COLO829 (cell line): ENCODE measurements around the gene AKR1C2.
A peak's percentile ranks its signal among the peaks of the same experiment; 100 is the strongest.
"Not testable (repeated sequence)": the region's sequence is repeated elsewhere in the genome, so short reads cannot be mapped to it uniquely, and the experiment has no call there.

Source experiments
- DNase-seq: peaks from one replicate; pipeline ENCODE4 v3.0.0; 2012; ENCODE audit warnings: low spot score

AKR1C2 gene

DNA sequence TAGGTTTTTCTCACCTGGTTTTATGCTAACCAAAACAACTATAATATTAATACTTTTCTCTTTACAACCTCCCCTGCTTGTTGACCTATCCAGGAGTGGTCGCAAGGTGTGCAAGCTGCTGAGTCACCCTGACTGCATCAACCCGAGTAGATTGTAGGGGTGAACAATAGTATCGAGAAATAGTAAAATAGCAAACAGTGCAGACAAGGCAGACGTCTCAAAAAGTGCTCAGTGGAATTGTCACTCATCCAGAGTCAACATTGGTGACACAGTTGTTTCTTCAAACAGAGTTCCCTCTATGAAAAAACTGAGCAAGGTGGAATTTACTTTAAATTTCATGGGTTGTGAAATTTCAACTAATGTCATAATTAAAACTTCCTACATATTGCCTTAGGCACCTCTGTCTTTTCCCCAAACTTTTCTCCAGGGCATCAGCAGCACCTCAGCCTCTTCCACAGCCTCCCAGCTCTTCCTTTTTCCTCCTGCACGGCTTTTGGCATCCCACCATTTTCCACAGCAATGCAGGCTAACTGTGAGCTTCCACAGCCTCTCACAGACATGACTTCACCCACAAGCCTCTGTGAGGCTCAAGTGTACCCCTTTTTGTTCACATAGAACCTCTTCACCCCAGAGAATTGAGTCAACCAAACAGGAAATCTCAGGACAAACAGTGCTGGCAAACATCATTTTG lies 46.6 kb downstream of the AKR1C2 start:
- DNase-seq = not testable (repeated sequence)

DNA sequence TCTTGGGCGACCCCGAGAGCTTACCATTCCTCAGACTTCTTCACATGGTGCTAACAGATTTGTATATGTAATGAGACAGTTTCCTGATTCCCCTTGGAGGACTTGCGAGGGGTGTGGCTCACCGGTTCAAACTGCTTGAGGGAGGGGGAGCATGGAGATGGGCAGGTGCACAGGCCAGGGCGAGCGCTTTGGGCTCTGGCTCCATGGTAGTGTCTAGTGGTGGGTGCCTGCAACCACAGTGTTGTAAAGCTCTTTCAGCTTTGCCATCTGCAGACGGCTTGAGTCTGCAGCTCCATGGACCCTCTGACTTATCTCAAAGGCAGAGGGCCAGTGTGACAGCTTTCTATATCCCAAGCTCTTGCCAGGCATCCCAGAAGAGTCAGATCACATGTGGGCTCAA lies 47.6 kb downstream of the AKR1C2 start:
- DNase-seq = not testable (repeated sequence)

DNA sequence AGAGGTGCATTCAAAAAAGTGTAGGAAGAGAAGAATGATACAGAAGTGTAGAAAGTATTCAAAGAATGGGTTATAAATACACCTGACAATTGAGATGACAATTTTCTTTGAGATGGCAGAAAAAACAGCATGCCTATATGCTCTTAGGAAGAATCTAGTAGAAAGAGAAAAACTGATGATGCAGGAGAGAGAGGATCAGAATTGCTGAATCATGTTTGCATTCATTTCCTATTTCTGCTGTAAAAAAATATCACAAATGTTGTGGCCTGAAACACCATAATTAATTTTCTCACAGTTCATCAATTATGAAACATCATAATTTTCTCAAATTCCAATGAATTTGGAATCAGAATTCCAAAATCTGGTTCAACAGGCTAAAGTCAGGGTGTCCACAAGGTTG lies 50.3 kb downstream of the AKR1C2 start:
- no peak for DNase-seq

DNA sequence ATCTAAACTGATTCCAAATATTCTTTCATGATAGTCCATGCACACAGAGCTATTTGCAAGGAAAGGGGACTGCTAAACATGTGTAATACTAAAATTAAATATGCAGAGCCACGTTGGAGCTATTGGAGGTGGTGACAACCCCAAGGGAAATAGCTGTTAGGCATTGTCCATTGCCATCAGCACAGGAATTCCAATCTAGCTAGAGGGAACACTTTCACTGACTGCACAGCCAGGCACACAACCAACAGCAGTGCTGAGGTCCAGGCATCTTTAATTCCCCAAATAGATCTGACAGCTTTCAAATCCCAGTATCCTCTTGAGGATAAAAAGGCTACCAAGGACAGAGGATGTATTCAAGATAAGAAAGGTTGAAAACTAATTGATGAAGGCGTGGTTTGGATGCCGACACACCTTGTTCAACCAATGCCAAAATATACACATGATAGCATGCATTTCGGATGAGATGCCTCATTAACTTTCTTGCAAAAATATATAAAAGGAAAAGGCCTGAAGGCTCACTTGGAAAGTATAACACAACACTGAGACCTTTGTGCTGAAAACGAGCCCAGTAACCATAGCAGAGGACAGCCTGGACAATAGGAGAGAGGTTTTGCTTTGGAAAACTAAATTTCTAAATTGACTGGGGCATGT lies 52.0 kb downstream of the AKR1C2 start:
- not testable (repeated sequence) for DNase-seq

DNA sequence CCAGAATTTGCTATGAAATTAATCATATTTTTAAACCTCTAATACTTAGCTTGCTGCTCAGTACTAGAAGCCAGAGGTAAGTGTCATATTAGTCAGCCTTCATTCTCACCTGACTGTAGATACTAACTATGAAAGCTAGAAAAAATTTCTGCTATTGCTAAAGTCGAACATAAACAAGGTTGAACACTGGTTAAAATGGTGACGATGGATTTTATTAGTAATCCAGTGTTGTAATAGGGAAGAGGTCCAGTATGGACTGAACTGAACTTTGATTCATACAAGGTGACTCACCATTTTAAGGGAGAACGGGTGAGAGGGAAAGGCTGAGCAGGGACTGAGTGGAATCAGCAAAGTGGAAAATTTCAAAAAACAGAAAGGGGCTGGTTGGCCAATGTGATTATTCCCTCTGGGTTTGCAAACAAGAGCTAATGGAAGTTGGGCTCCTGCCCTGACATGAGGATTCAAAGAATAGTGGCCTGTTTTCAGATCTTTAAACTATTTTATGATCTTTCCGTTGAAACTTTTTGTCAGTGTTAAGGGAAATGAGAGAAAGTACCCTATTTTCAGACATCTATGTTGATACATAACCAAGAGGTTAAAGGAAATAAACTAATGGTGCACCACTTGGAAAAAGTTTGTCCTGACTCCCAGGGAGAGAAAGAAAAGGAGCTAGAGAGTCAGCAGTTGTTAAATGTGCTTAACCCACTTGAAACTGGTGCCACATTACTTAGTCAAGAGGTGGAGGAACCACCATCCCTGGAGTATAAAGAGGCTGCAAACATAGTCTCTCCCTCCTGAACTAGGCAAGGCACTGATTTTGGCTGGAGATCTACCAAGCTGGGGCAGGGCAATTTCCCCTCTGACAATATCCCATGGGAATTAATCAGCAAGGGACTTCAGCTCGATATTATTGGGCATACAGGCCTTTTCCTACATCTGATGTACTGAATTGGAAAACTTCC lies 55.7 kb downstream of the AKR1C2 start:
- DNase-seq = peak; percentile 14

DNA sequence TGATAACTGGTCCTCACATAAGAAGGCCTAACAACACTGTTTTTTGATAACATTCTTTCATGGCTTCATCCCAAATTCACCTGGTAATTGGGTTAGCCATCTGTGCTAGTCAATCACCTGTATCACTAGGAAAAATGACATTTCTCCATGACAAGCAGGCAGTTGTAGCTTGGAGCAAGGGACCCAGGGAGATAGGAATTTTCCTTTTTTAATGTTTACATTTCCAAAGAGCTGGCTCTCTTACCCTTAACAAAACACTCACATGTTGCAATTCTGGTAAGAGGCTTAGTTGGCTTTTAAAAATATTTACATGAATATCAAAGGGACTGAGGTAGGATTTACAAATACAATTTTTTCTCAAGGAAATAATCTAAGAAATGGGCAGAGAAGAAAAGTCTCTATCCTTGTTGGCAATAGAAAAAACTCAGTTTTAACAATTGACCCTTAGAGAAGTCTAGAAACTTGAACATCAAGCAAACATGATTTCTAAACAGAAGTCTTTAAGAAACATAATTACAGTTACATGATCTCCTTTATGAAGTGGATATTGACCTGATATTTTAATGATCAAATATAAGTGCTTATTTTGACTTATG lies 56.5 kb downstream of the AKR1C2 start:
- no peak for DNase-seq

DNA sequence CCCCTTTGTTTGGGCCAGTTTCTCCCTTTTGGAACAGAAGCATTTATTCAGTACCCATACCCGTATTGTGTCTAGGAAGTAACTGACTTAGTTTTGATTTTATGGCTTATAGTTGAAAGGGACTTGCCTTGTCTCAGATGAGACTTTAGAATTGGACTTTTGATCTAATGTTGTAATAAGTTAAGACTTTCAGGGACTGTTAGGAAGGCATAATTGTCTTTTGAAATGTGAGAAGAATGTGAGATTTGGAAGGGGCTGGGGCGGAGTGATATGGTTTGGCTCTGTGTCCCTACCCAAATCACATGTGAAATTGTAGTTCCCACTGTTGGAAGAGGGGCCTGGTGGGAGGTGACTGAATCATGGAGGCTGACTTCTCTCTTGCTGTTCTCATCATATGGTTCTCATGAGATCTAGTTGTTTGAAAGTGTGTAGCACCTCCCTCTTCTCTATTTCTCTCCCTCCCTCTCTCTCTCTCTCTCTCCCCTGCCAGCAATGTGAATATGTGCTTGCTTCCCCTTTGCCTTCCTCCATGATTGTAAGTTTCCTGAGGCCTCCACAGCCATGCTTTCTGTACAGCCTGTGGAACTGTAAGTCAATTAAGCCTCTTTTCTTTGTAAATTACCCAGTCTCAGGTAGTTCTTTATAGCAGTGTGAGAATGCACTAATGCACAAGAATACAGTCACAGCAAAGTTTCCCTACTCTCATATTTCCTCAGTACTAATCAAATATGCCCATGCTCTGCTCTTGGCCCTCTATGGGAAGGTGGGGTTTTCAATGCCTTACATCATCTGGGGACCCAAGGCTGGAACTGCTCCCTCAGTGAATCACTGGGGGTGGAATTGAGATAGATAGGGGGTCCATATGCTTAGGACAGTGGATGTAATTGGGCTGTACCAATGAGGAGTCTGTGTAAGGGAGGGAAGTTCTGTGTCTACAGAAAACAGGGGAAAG lies 57.6 kb downstream of the AKR1C2 start:
- no peak for DNase-seq

DNA sequence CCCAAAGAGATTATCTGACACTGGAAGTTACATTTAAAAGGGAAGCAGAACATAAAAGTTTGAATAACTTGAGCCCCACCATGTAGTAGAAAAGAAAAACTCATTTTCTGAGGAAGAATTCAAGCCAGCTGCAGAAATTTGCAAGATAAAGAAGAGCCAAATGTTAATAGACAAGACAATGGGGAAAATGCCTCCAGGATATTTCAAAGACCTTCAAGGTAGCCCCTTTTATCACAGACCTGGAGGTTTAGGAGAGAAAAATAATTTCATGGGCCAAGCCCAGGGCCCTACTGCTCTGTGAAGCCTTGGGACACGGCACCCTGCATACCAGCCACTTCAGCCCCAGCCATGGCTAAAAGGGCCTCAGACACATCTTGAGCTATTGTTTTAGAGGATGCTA lies 58.8 kb downstream of the AKR1C2 start:
- no peak for DNase-seq

DNA sequence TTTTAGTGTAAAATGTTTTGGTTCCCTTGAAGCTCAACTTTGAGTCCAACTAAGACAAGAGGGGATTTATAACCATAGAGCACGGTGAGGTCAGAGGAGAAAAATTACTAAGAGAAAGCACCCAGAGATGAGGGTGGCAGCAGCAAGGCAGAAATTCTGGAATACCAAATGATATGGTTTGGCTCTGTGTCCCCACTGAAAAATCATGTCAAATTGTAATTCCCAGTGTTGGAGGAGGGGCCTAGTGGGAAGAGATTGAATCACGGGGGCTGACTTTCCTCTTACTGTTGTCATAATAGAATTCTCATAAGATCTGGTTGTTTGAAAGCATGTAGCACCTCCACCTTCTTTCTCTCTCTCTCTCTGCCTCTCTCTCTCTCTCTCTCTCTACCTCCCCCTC lies 59.8 kb downstream of the AKR1C2 start:
- no peak for DNase-seq

DNA sequence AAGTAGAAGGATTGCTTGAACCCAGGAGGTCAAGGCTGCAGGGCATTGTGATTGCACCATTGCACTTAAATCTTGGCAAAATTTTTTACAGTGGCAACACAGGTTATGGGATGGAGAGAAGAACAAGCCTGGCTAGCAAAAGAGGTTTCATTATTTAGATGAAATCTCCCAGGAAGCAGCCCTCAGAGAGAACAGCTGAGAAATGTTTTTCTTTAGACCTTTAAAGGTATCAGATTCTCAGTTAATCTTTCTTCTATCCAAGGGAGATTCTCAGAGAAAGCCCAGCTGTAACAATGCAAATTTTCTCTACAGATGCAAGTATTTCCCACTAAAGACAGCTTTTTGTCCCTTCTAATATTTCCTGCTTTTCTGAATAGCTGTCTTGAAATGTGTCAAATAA lies 60.2 kb downstream of the AKR1C2 start:
- DNase-seq = not testable (repeated sequence)

DNA sequence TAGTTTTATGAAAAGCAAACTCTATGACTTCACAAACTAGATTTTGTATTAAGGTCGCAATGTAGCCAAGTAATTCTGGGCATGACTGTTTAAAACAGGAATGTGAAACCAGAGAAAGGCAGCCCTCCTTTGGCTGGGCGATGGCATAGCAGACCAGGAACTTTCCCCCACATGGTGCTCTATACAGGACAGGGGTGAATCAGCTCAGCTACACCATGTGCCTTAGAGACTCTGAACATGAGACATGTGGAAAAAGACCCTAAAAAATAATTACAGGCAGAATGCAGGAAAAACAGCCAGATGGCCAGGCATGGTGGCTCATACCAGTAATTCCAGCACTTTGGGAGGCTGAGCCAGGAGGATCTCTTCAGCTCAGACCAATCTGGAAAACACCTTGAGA lies 60.7 kb downstream of the AKR1C2 start:
- DNase-seq = not testable (repeated sequence)

DNA sequence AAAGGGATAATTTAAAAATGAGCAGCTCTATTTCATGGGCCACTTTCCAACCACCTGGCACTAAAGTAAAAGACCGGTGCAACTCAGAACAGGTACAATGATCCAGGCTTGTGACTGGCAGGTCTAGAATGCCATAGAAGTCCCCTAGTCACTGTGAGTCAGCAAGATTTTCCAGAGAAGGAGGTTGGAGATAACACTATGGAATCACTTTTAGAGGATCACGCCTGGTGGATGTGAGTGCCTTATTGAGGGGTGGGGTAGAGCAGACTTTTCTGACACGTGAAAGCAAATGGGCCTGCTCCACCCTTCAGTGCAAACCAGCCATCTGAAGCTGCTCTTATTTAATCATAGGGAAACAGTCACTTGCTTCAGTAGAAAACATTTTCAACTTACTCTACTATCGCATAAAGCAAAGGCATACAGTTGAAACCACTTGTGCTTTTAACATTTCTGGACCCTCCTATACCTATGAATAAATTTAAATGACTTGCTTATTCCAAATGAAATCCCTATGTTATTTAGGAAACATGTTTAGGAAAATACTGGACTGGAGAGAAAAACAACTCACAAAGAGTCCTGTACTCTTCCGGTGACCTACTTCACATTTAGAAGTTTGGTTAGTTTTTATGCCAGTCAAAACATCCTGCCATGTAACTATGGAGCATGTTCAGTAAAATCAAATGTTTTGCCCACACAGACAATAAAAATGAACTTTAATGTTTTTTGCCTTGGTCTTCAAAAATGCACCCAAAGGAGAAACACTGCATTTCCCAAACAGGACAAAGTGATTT lies 61.9 kb downstream of the AKR1C2 start:
- no peak for DNase-seq

DNA sequence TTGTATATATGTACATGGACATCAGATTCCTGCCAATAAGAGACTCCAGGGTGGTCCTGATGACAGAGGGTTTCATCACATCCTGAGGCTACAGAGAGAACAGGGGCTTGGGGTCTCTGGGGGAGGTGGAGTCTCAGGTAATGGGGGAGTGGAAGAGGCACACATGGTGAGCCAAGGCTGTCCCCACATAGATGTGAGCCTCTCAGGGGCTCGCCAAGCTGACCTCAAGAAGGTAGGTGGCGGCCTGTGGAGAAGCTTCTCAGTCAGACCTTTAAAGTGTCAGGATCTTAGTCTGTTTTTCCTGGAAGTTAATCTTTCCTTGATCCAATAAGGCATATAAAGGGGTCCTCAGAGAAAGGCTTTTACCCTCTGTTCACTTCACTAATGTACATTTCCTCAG lies 62.7 kb downstream of the AKR1C2 start:
- DNase-seq = not testable (repeated sequence)

DNA sequence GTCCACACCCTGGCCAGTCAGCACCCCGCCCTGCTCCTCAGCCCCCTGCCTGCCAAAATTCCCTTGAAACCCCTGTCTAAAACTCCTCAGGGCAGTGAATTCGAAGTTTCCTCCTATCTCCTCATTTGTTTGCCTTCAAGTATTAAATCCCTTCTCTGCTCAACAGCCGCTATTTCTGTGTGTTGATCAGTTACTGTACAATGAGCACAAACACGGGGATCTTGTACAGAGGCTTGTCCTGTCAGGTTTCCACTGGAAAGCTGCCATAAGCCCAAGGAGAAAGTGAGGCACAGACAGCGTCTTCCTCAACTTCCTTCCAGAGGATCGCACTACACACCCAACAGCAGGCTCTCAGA lies 63.6 kb downstream of the AKR1C2 start:
- DNase-seq = not testable (repeated sequence)

DNA sequence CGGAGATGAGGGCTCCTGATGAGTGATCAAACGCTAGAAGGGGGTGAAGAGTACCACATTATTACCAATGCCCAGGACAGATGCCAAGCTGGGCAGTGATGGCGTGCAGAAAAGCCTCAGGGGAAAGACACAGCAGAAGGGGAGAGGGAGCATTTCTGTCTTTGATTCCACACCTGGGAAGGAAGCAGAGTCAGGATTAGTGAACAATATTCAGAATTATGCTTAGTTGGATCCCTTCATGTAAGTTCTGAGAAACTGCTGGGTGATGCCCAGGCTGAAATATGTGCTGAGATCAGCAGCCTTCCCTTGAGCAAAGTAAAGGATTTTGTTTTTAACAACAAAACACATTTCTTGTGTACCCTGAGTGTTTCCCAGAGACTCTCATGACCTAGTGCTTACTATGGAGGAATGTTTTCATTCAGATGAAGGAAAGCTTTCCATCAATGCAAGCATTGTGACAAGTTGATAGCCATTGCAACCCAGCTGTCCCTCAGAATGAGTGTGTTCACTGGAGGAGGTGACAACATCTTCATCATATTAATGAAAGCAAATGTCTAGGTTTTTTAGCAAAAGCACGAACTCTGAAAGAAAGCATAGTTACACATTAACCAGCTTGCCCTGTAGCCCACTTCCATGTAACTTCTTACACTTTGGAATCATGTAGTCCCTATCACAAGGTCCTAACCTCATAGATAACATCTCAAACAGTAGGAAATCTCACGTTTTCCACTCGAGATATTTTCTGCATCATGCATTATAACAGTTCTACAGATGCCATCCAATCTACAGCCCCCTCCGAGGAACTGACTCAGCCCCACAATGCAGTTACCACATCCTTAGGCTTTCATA lies 64.2 kb downstream of the AKR1C2 start:
- no peak for DNase-seq
